Endodermal cell (in vitro differentiated cells): ENCODE data around the gene PIH1D2. TPM values are rescaled to one million over a fixed set of nuclear protein-coding genes. Genes with fewer than 3 reads are reported as not detected.
"Not testable (repeated sequence)": the region's sequence is repeated elsewhere in the genome, so short reads cannot be mapped to it uniquely, and the experiment has no call there.

Experiments used
- DNase-seq: peaks from one replicate; pipeline ENCODE4 v3.0.0-alpha.2; 2017
- H3K27ac ChIP-seq: 2 replicates; pipeline ENCODE4 v1.5.1; 2013; ENCODE audit warnings: mild to moderate bottlenecking, low read depth, low read length, moderate library complexity
- H3K27me3 ChIP-seq: 2 replicates; pipeline ENCODE4 v1.6.1; 2013; ENCODE audit warnings: mild to moderate bottlenecking, low read length, moderate library complexity; ENCODE audit not compliant: insufficient read depth, control insufficient read depth, poor library complexity, severe bottlenecking
- H3K36me3 ChIP-seq: 2 replicates; pipeline ENCODE4 v1.7.0; 2013; ENCODE audit warnings: mild to moderate bottlenecking, low read length, moderate library complexity; ENCODE audit not compliant: control insufficient read depth, insufficient read depth
- H3K4me1 ChIP-seq: one replicate; pipeline ENCODE4 v1.7.0; 2013; ENCODE audit warnings: low read length; ENCODE audit not compliant: control insufficient read depth, insufficient read depth
- H3K4me3 ChIP-seq: 2 replicates; pipeline ENCODE4 v1.5.1; 2013; ENCODE audit warnings: mild to moderate bottlenecking, low read length, moderate library complexity
- H3K9ac ChIP-seq: 2 replicates; pipeline ENCODE4 v1.6.1; 2013; ENCODE audit warnings: mild to moderate bottlenecking, low read length, moderate library complexity; ENCODE audit not compliant: poor library complexity, severe bottlenecking; ENCODE audit errors: extremely low read depth
- H3K9me3 ChIP-seq: 2 replicates; pipeline ENCODE4 v1.6.1; 2013; ENCODE audit warnings: mild to moderate bottlenecking, low read length, moderate library complexity; ENCODE audit not compliant: control insufficient read depth
- H3K27ac Mint-ChIP-seq: 2 replicates; pipeline ENCODE4 v1.8.0; 2020; ENCODE audit warnings: mixed read lengths
- H3K27me3 Mint-ChIP-seq: 2 replicates; pipeline ENCODE4 v1.8.0; 2021; ENCODE audit warnings: mild to moderate bottlenecking, mixed read lengths; ENCODE audit not compliant: insufficient read depth
- H3K36me3 Mint-ChIP-seq: 2 replicates; pipeline ENCODE4 v1.8.0; 2020; ENCODE audit warnings: low read depth, mixed read lengths
- H3K4me1 Mint-ChIP-seq: 2 replicates; pipeline ENCODE4 v1.8.0; 2020; ENCODE audit warnings: mixed read lengths
- H3K4me3 Mint-ChIP-seq: 2 replicates; pipeline ENCODE4 v1.8.0; 2020; ENCODE audit warnings: mild to moderate bottlenecking, moderate library complexity, mixed read lengths
- H3K9me3 Mint-ChIP-seq: 2 replicates; pipeline ENCODE4 v1.8.0; 2020; ENCODE audit warnings: mild to moderate bottlenecking, mixed read lengths
- CTCF ChIP-seq: fragments of 200-600 bp; sonication (generic); conservative IDR thresholded peaks from 2 replicates; pipeline ENCODE4 v1.5.0; 2021; ENCODE audit warnings: antibody characterized with exemption, mild to moderate bottlenecking
- WGBS, 2 experiments: methylation state at CpG; one replicate each; pipeline versions ENCODE4 v1.1.5 to v1.1.7; 2013; ENCODE audit warnings: missing lambda C conversion rate in 2 of 2, mixed read lengths in 1 of 2; ENCODE audit not compliant: insufficient coverage in 1 of 2, insufficient read length in 1 of 2; 5-methylcytosine and 5-hydroxymethylcytosine counted together
- total RNA-seq, 2 donors: library from RNA; stranded (reverse); fragmentation: NEBNext Ultra II Directional in 1 of 2; extraction: Animal tissue kit (Norgen Biotek cat#: 25700) in 1 of 2; gene quantifications; 2 replicates in 1 of 2; 3 replicates in 1 of 2; pipeline ENCODE4 v1.2.1, GENCODE V29; 2021

The PIH1D2 gene
- total RNA-seq, 2 donors from 2014 or later, result 1.5 to 1.9 TPM

- Mint-ChIP-seq H3K4me3 (no peak overlapping the region), H3K36me3 (peaks cover 63% of the 10 kb centered on the region), H3K9me3 (no peaks in the 10 kb centered on the region), H3K4me1 (no peaks in the 10 kb centered on the region), H3K27ac (no peak overlapping the region), H3K27me3 (no peaks in the 10 kb centered on the region)
- no peaks in the 10 kb centered on the region for H3K4me1 ChIP-seq
- no peak overlapping the region for H3K9ac ChIP-seq
- H3K27me3 ChIP-seq, result no peaks in the 10 kb centered on the region
- TF ChIP-seq CTCF, result no peak
- peaks cover 77% of the 10 kb centered on the region for H3K36me3 ChIP-seq
- WGBS, 2 experiments, result 88 to 96% methylated on average over 3 of the region's 3 CpGs
- H3K27ac ChIP-seq, result no peak overlapping the region
- no peaks in the 10 kb centered on the region for H3K9me3 ChIP-seq
- no peak for DNase-seq
- no peak overlapping the region for H3K4me3 ChIP-seq
Measured at GRCh38 chr11:112033902-112034301, 39.9 kb downstream of the PIH1D2 start.

GRCh38 chr11:112029460-112029859 lies 44.4 kb downstream of the PIH1D2 start:
- no peaks in the 10 kb centered on the region for H3K27me3 Mint-ChIP-seq
- Histone ChIP-seq H3K36me3 (peaks cover 60% of the 10 kb centered on the region), H3K27ac (no peak overlapping the region), H3K9me3 (no peaks in the 10 kb centered on the region), H3K27me3 (no peaks in the 10 kb centered on the region), H3K4me3 (no peak overlapping the region), H3K4me1 (no peaks in the 10 kb centered on the region), H3K9ac (no peak overlapping the region)
- H3K4me3 Mint-ChIP-seq, result no peak overlapping the region
- H3K36me3 Mint-ChIP-seq, result peaks cover 50% of the 10 kb centered on the region
- H3K9me3 Mint-ChIP-seq, result peaks cover 2% of the 10 kb centered on the region
- WGBS, 2 experiments, result 94 to 100% methylated on average over 2 of the region's 2 CpGs
- H3K27ac Mint-ChIP-seq, result no peak overlapping the region
- no peak for DNase-seq
- no peaks in the 10 kb centered on the region for H3K4me1 Mint-ChIP-seq
- TF ChIP-seq CTCF, result no peak

- not testable (repeated sequence) for H3K9me3 ChIP-seq, H3K4me3 ChIP-seq, H3K27me3 Mint-ChIP-seq, H3K9ac ChIP-seq, H3K27ac ChIP-seq, H3K9me3 Mint-ChIP-seq, H3K4me3 Mint-ChIP-seq, H3K27ac Mint-ChIP-seq, H3K4me1 Mint-ChIP-seq, H3K4me1 ChIP-seq, H3K27me3 ChIP-seq, DNase-seq
- H3K36me3 Mint-ChIP-seq, result peaks cover 36% of the 10 kb centered on the region
- WGBS, 2 experiments, result 95% methylated on average over 13 of the region's 49 CpGs; no CpG with 5 or more reads in 1 of the 2 experiments
- H3K36me3 ChIP-seq, result peaks cover 41% of the 10 kb centered on the region
Measured at GRCh38 chr11:112026784-112027410, 46.9 kb downstream of the PIH1D2 start.

GRCh38 chr11:112025707-112026106 lies 48.1 kb downstream of the PIH1D2 start:
- no peaks in the 10 kb centered on the region for H3K4me1 ChIP-seq
- peaks cover 30% of the 10 kb centered on the region for H3K36me3 ChIP-seq
- Mint-ChIP-seq H3K27me3 (no peaks in the 10 kb centered on the region), H3K4me1 (peaks cover 4% of the 10 kb centered on the region), H3K36me3 (peaks cover 30% of the 10 kb centered on the region), H3K4me3 (peak overlapping the region; percentile 98), H3K27ac (peak overlapping the region; percentile 100), H3K9me3 (peaks cover 2% of the 10 kb centered on the region)
- DNase-seq, result no peak
- TF ChIP-seq CTCF, result no peak
- 0 to 3% methylated on average over 3 to 8 of the region's 8 CpGs for WGBS, 2 experiments
- no peaks in the 10 kb centered on the region for H3K9me3 ChIP-seq
- peak overlapping the region; percentile 96 for H3K4me3 ChIP-seq
- no peaks in the 10 kb centered on the region for H3K27me3 ChIP-seq
- H3K9ac ChIP-seq, result peak overlapping the region; percentile 81
- no peak overlapping the region for H3K27ac ChIP-seq
